Measurements from ENCODE around the gene DOCK9. TPM values are rescaled to one million over a fixed set of nuclear protein-coding genes. Genes with fewer than 3 reads are reported as not detected.

The DOCK9 gene
- total and polyA plus RNA-seq, 9 donors = 77.2 to 108 (median 84.6) TPM

GRCh38 chr13:98787173-98787572 lies 190.7 kb downstream of the DOCK9 start:
- H3K27ac ChIP-seq (ENCODE audit: low read length) = no peak overlapping the region
- no peak overlapping the region for H3K4me3 ChIP-seq (ENCODE audit: low read length)
- WGBS (ENCODE audit: insufficient coverage) = 87% methylated on average over 5 of the region's 10 CpGs

GRCh38 chr13:98786023-98786422 lies 191.8 kb downstream of the DOCK9 start:
- H3K4me3 ChIP-seq (ENCODE audit: low read length) = no peak overlapping the region
- H3K4me1 ChIP-seq (ENCODE audit: control insufficient read depth, insufficient read depth, low read length) = no peaks in the 10 kb centered on the region
- H3K27ac ChIP-seq (ENCODE audit: low read length) = no peak overlapping the region
- H3K9me3 ChIP-seq (replicated peaks; ENCODE audit: control insufficient read depth, low read depth, low read length) = no peaks in the 10 kb centered on the region
- DNase-seq = no peak
- WGBS (ENCODE audit: insufficient coverage) = 65% methylated on average over 3 of the region's 7 CpGs
- H3K27me3 ChIP-seq (ENCODE audit: control insufficient read depth, insufficient read depth, low read length) = peaks cover 4% of the 10 kb centered on the region
- H3K36me3 ChIP-seq (ENCODE audit: control insufficient read depth, insufficient read depth, low read length) = no peaks in the 10 kb centered on the region

More at GRCh38 chr13:98787173-98787572, 190.7 kb downstream of the DOCK9 start:
- no peaks in the 10 kb centered on the region for H3K9me3 ChIP-seq (replicated peaks; ENCODE audit: control insufficient read depth, low read depth, low read length)
- peaks cover 5% of the 10 kb centered on the region for H3K36me3 ChIP-seq (ENCODE audit: control insufficient read depth, insufficient read depth, low read length)
- no peak for DNase-seq
- H3K27me3 ChIP-seq (ENCODE audit: control insufficient read depth, insufficient read depth, low read length) = peaks cover 4% of the 10 kb centered on the region
- H3K4me1 ChIP-seq (ENCODE audit: control insufficient read depth, insufficient read depth, low read length) = no peaks in the 10 kb centered on the region

- DNase-seq = no peak
- WGBS (ENCODE audit: insufficient coverage) = 96% methylated on average over 7 of the region's 10 CpGs
- peaks cover 4% of the 10 kb centered on the region for H3K27me3 ChIP-seq (ENCODE audit: control insufficient read depth, insufficient read depth, low read length)
- no peak overlapping the region for H3K27ac ChIP-seq (ENCODE audit: low read length)
- no peaks in the 10 kb centered on the region for H3K4me1 ChIP-seq (ENCODE audit: control insufficient read depth, insufficient read depth, low read length)
- H3K36me3 ChIP-seq (ENCODE audit: control insufficient read depth, insufficient read depth, low read length) = no peaks in the 10 kb centered on the region
- H3K4me3 ChIP-seq (ENCODE audit: low read length) = no peak overlapping the region
- no peaks in the 10 kb centered on the region for H3K9me3 ChIP-seq (replicated peaks; ENCODE audit: control insufficient read depth, low read depth, low read length)
These were observed 192.5 kb downstream of the DOCK9 start for GRCh38 chr13:98785405-98785804.

- Histone ChIP-seq H3K27ac (ENCODE audit: low read length) (no peak overlapping the region), H3K36me3 (ENCODE audit: control insufficient read depth, insufficient read depth, low read length) (no peaks in the 10 kb centered on the region), H3K9me3 (replicated peaks; ENCODE audit: control insufficient read depth, low read depth, low read length) (no peaks in the 10 kb centered on the region), H3K4me1 (ENCODE audit: control insufficient read depth, insufficient read depth, low read length) (no peaks in the 10 kb centered on the region), H3K27me3 (ENCODE audit: control insufficient read depth, insufficient read depth, low read length) (peaks cover 4% of the 10 kb centered on the region), H3K4me3 (ENCODE audit: low read length) (no peak overlapping the region)
- WGBS (ENCODE audit: insufficient coverage) = 92% methylated on average over 7 of the region's 8 CpGs
- no peak for DNase-seq
These were observed 193.2 kb downstream of the DOCK9 start for GRCh38 chr13:98784666-98785065.

GRCh38 chr13:98783856-98784478 lies 193.9 kb downstream of the DOCK9 start:
- 77% methylated on average over 9 of the region's 12 CpGs for WGBS (ENCODE audit: insufficient coverage)
- Histone ChIP-seq H3K4me3 (ENCODE audit: low read length) (no peak overlapping the region), H3K27ac (ENCODE audit: low read length) (no peak overlapping the region), H3K4me1 (ENCODE audit: control insufficient read depth, insufficient read depth, low read length) (no peaks in the 10 kb centered on the region), H3K36me3 (ENCODE audit: control insufficient read depth, insufficient read depth, low read length) (no peaks in the 10 kb centered on the region), H3K27me3 (ENCODE audit: control insufficient read depth, insufficient read depth, low read length) (peaks cover 4% of the 10 kb centered on the region), H3K9me3 (replicated peaks; ENCODE audit: control insufficient read depth, low read depth, low read length) (no peaks in the 10 kb centered on the region)
- DNase-seq = no peak

- H3K27me3 ChIP-seq (ENCODE audit: control insufficient read depth, insufficient read depth, low read length) = peaks cover 2% of the 10 kb centered on the region
- H3K36me3 ChIP-seq (ENCODE audit: control insufficient read depth, insufficient read depth, low read length) = no peaks in the 10 kb centered on the region
- H3K9me3 ChIP-seq (replicated peaks; ENCODE audit: control insufficient read depth, low read depth, low read length) = no peaks in the 10 kb centered on the region
- no peak for DNase-seq
- no peak overlapping the region for H3K4me3 ChIP-seq (ENCODE audit: low read length)
- H3K27ac ChIP-seq (ENCODE audit: low read length) = no peak overlapping the region
- 76% methylated on average over 4 of the region's 5 CpGs for WGBS (ENCODE audit: insufficient coverage)
- no peaks in the 10 kb centered on the region for H3K4me1 ChIP-seq (ENCODE audit: control insufficient read depth, insufficient read depth, low read length)
These were observed 195.2 kb downstream of the DOCK9 start for GRCh38 chr13:98782654-98783053.

GRCh38 chr13:98781905-98782304 lies 196.0 kb downstream of the DOCK9 start:
- no CpG with 5 or more reads among the region's 7 CpGs for WGBS (ENCODE audit: insufficient coverage)
- H3K4me1 ChIP-seq (ENCODE audit: control insufficient read depth, insufficient read depth, low read length) = no peaks in the 10 kb centered on the region
- DNase-seq = no peak
- H3K4me3 ChIP-seq (ENCODE audit: low read length) = no peak overlapping the region
- H3K9me3 ChIP-seq (replicated peaks; ENCODE audit: control insufficient read depth, low read depth, low read length) = no peaks in the 10 kb centered on the region
- no peaks in the 10 kb centered on the region for H3K27me3 ChIP-seq (ENCODE audit: control insufficient read depth, insufficient read depth, low read length)
- H3K27ac ChIP-seq (ENCODE audit: low read length) = no peak overlapping the region
- no peaks in the 10 kb centered on the region for H3K36me3 ChIP-seq (ENCODE audit: control insufficient read depth, insufficient read depth, low read length)

GRCh38 chr13:98781470-98781869 lies 196.4 kb downstream of the DOCK9 start:
- no peak overlapping the region for H3K4me3 ChIP-seq (ENCODE audit: low read length)
- DNase-seq = no peak
- H3K27ac ChIP-seq (ENCODE audit: low read length) = no peak overlapping the region
- WGBS (ENCODE audit: insufficient coverage) = 96% methylated on average over 8 of the region's 11 CpGs
- no peaks in the 10 kb centered on the region for H3K36me3 ChIP-seq (ENCODE audit: control insufficient read depth, insufficient read depth, low read length)
- H3K9me3 ChIP-seq (replicated peaks; ENCODE audit: control insufficient read depth, low read depth, low read length) = no peaks in the 10 kb centered on the region
- H3K4me1 ChIP-seq (ENCODE audit: control insufficient read depth, insufficient read depth, low read length) = no peaks in the 10 kb centered on the region
- no peaks in the 10 kb centered on the region for H3K27me3 ChIP-seq (ENCODE audit: control insufficient read depth, insufficient read depth, low read length)

GRCh38 chr13:98781045-98781444 lies 196.8 kb downstream of the DOCK9 start:
- no peaks in the 10 kb centered on the region for H3K9me3 ChIP-seq (replicated peaks; ENCODE audit: control insufficient read depth, low read depth, low read length)
- no peaks in the 10 kb centered on the region for H3K27me3 ChIP-seq (ENCODE audit: control insufficient read depth, insufficient read depth, low read length)
- DNase-seq = no peak
- H3K36me3 ChIP-seq (ENCODE audit: control insufficient read depth, insufficient read depth, low read length) = no peaks in the 10 kb centered on the region
- WGBS (ENCODE audit: insufficient coverage) = 94% methylated on average over 10 of the region's 11 CpGs
- H3K27ac ChIP-seq (ENCODE audit: low read length) = no peak overlapping the region
- H3K4me3 ChIP-seq (ENCODE audit: low read length) = no peak overlapping the region
- H3K4me1 ChIP-seq (ENCODE audit: control insufficient read depth, insufficient read depth, low read length) = no peaks in the 10 kb centered on the region

GRCh38 chr13:98780451-98780850 lies 197.4 kb downstream of the DOCK9 start:
- Histone ChIP-seq H3K36me3 (ENCODE audit: control insufficient read depth, insufficient read depth, low read length) (no peaks in the 10 kb centered on the region), H3K9me3 (replicated peaks; ENCODE audit: control insufficient read depth, low read depth, low read length) (no peaks in the 10 kb centered on the region), H3K27me3 (ENCODE audit: control insufficient read depth, insufficient read depth, low read length) (no peaks in the 10 kb centered on the region), H3K4me1 (ENCODE audit: control insufficient read depth, insufficient read depth, low read length) (no peaks in the 10 kb centered on the region), H3K4me3 (ENCODE audit: low read length) (no peak overlapping the region), H3K27ac (ENCODE audit: low read length) (no peak overlapping the region)
- WGBS (ENCODE audit: insufficient coverage) = no CpG with 5 or more reads among the region's 2 CpGs
- no peak for DNase-seq

- Histone ChIP-seq H3K9me3 (replicated peaks; ENCODE audit: control insufficient read depth, low read depth, low read length) (no peaks in the 10 kb centered on the region), H3K36me3 (ENCODE audit: control insufficient read depth, insufficient read depth, low read length) (no peaks in the 10 kb centered on the region), H3K27ac (ENCODE audit: low read length) (no peak overlapping the region), H3K4me1 (ENCODE audit: control insufficient read depth, insufficient read depth, low read length) (no peaks in the 10 kb centered on the region), H3K27me3 (ENCODE audit: control insufficient read depth, insufficient read depth, low read length) (no peaks in the 10 kb centered on the region), H3K4me3 (ENCODE audit: low read length) (no peak overlapping the region)
- 100% methylated on average over 1 of the region's 1 CpG for WGBS (ENCODE audit: insufficient coverage)
- no peak for DNase-seq
These were observed 198.2 kb downstream of the DOCK9 start for GRCh38 chr13:98779695-98780094.
